ENCODE results near the gene GNL1. TPM values are rescaled to one million over a fixed set of nuclear protein-coding genes. Genes with fewer than 3 reads are reported as not detected.

GNL1 gene
- total and polyA plus RNA-seq, 2 donors (not counting 1 experiment from before 2014, with no cell fraction given): 36.0 to 107 TPM

DNA sequence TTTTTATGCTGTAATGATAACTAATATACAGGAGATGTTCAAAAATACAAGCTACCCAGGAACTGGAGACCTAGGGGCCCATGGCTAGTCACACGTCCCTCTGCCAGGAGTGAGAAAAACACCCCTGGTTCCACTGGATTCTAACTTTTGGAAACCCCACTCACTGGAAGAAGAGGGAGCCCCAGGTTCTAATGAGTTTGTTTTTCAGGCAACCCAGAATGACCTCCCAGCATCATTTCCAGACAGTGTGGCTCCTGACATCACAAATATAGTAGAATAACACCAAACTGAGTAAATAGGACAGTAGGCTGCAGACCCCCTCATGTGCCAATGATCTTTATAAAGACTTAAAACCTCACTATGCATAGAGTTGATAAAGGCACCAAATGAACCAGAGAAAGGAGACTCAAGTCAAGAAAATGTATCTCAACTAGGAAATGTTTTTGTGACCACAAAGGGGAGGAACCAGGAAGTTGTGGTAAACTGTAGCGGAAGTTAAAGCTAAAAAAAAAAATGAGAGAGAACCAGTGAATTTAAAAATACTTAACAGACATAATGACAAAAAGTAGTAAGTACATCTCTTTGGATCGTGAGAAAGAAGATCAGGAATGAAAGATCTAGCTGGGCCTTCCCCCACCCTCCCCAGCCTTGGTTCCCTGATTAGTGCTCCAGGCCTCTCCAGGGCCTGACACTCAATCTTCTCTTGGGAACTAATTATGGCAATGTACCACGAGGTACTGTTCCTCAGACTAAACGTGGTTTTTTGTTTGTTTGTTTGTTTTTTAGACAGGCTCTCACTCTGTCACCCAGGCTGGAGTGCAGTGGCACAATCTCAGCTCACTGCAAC lies 47.2 kb downstream of the GNL1 start:
- Histone ChIP-seq H3K79me2 (ENCODE audit: control insufficient read depth, insufficient read depth, low read length) (peaks cover 20% of the 10 kb centered on the region), H3K4me3 (ENCODE audit: control extremely low read depth in 1 of 5, extremely low read depth in 1 of 5, insufficient read depth in 1 of 5, low read depth in 2 of 5, low read length in 4 of 5) (peak overlapping the region; percentile 20 to 74 (median 46)), H2AFZ (ENCODE audit: insufficient read depth, low read depth, low read length, poor library complexity, severe bottlenecking) (peak overlapping the region; percentile 37), H3K36me3 (replicated peaks in 1 of 2; ENCODE audit: control extremely low read depth in 1 of 2, control insufficient read depth in 1 of 2, extremely low read depth in 1 of 2, insufficient read depth in 2 of 2, low read length in 1 of 2) (no peaks in the 10 kb centered on the region), H4K20me1 (ENCODE audit: control insufficient read depth, insufficient read depth, low read length, poor library complexity, severe bottlenecking) (no peaks in the 10 kb centered on the region), H3K9ac (ENCODE audit: low read length) (peak overlapping the region; percentile 49), H3K4me1 (ENCODE audit: control insufficient read depth in 2 of 2, insufficient read depth in 2 of 2, low read length in 2 of 2) (peaks cover 76 to 83% of the 10 kb centered on the region in 2 donors), H3K4me2 (replicated peaks; ENCODE audit: low read depth, low read length, poor library complexity, severe bottlenecking) (peak overlapping the region; percentile 75), H3K27me3 (replicated peaks in 1 of 4; ENCODE audit: control extremely low read depth in 1 of 4, control insufficient read depth in 3 of 4, insufficient read depth in 4 of 4, low read length in 3 of 4) (no peaks in the 10 kb centered on the region), H3K9me3 (ENCODE audit: control extremely low read depth in 1 of 3, control insufficient read depth in 2 of 3, insufficient read depth in 1 of 3, low read length in 2 of 3) (no peaks in the 10 kb centered on the region), H3K27ac (ENCODE audit: low read length in 2 of 2) (peak overlapping the region; percentile 73 to 74)
- POLR2A ChIA-PET: interaction anchor here (0.6 to 3.2 kb wide), 15 partner anchors 8 to 687 kb away, joined by 3 to 18 read pairs (median 4); partner anchors contain the start of gene PRR3
- DNase-seq (peak; percentile 84), ATAC-seq (ENCODE audit: low read depth) (peak; percentile 62)
- no peaks in the 10 kb centered on the region for H3K27me3 Mint-ChIP-seq
- peak overlapping the region; percentile 84 for H3K27ac Mint-ChIP-seq
- peak overlapping the region; percentile 68 for H3K4me3 Mint-ChIP-seq
- CTCF ChIA-PET: interaction anchor here (0.7 to 11.9 kb wide), 12 partner anchors 8 to 214 kb away, joined by 3 to 140 read pairs (median 6); no protein-coding TSS in a partner anchor
- 10% methylated on average over 2 of the region's 5 CpGs for WGBS (ENCODE audit: insufficient coverage)
- intact Hi-C loops (cut with micrococcal nuclease): loop anchor here (1.0 to 2.0 kb wide), 3 partner anchors 9 to 20 kb away; no protein-coding TSS in a partner anchor
- H3K4me1 Mint-ChIP-seq: peaks cover 67% of the 10 kb centered on the region
- H3K9me3 Mint-ChIP-seq (ENCODE audit: insufficient read depth): no peaks in the 10 kb centered on the region
- TF ChIP-seq EZH2 (IDR thresholded peaks at IDR 0.05; ENCODE audit: borderline replicate concordance, insufficient read depth, low read depth, low read length, poor library complexity, severe bottlenecking) (no peak), CTCF (IDR thresholded peaks at IDR 0.05) (no peak)

Measured in B cell (primary cell).